ENCODE data around the gene ZC3H12D.
"Not testable (repeated sequence)": the region's sequence is repeated elsewhere in the genome, so short reads cannot be mapped to it uniquely, and the experiment has no call there.

ZC3H12D gene

GRCh38 chr6:149446791-149447376, 37.9 kb downstream of the ZC3H12D start:
- peak; percentile 22 for TF ChIP-seq CTCF (IDR thresholded peaks at IDR 0.05; ENCODE audit: low read depth, low read length, missing control alignments)
- no peak overlapping the region for H3K4me3 ChIP-seq (ENCODE audit: low read depth, low read length)
- DNase-seq (ENCODE audit: low read depth) = no peak

- no peak overlapping the region for H3K4me3 ChIP-seq (ENCODE audit: low read depth, low read length)
- TF ChIP-seq CTCF (IDR thresholded peaks at IDR 0.05; ENCODE audit: low read depth, low read length, missing control alignments) = no peak
- no peak for DNase-seq (ENCODE audit: low read depth)
Observed at GRCh38 chr6:149445573-149445972, 39.2 kb downstream of the ZC3H12D start.

- DNase-seq (ENCODE audit: low read depth) = no peak
- H3K4me3 ChIP-seq (ENCODE audit: low read depth, low read length) = no peak overlapping the region
- no peak for TF ChIP-seq CTCF (IDR thresholded peaks at IDR 0.05; ENCODE audit: low read depth, low read length, missing control alignments)
Observed at GRCh38 chr6:149445095-149445466, 39.7 kb downstream of the ZC3H12D start.

- not testable (repeated sequence) for H3K4me3 ChIP-seq (ENCODE audit: low read depth, low read length); DNase-seq (ENCODE audit: low read depth)
Observed at GRCh38 chr6:149444360-149445094, 40.3 kb downstream of the ZC3H12D start.

- no peak overlapping the region for H3K4me3 ChIP-seq (ENCODE audit: low read depth, low read length)
- no peak for DNase-seq (ENCODE audit: low read depth)
- no peak for TF ChIP-seq CTCF (IDR thresholded peaks at IDR 0.05; ENCODE audit: low read depth, low read length, missing control alignments)
Observed at GRCh38 chr6:149443411-149444181, 41.2 kb downstream of the ZC3H12D start.

- DNase-seq (ENCODE audit: low read depth) = no peak
- no peak for TF ChIP-seq CTCF (IDR thresholded peaks at IDR 0.05; ENCODE audit: low read depth, low read length, missing control alignments)
- no peak overlapping the region for H3K4me3 ChIP-seq (ENCODE audit: low read depth, low read length)
Observed at GRCh38 chr6:149441740-149442139, 43.1 kb downstream of the ZC3H12D start.
